HG03354 (cell line): Measurements from ENCODE around the gene BARX1.

ENCODE experiments used
- ATAC-seq: cut with Tn5 transposase; IDR thresholded peaks from one replicate; pipeline ENCODE4 v1.9.1; 2021; ENCODE audit warnings: mild to moderate bottlenecking; ENCODE audit not compliant: unreplicated experiment, poor library complexity, severe bottlenecking

BARX1 gene

GRCh38 chr9:93903886-93904648 lies 51.1 kb downstream of the BARX1 start:
- no peak for ATAC-seq

- ATAC-seq, result no peak
These were observed 52.1 kb downstream of the BARX1 start for GRCh38 chr9:93902780-93903655.

- no peak for ATAC-seq
These were observed 52.9 kb downstream of the BARX1 start for GRCh38 chr9:93902051-93902779.
